DMS79 (cell line): Measurements from ENCODE around the gene NDUFA11.

Experiments used
- DNase-seq: peaks from one replicate; lab custom pipeline; 2025; lab: John Stamatoyannopoulos, UW

Gene NDUFA11

GRCh38 chr19:5932609-5933262, 29.1 kb upstream of the NDUFA11 start:
- DNase-seq, result no peak

- no peak for DNase-seq
These were observed 28.6 kb upstream of the NDUFA11 start for GRCh38 chr19:5932146-5932545.

- DNase-seq, result no peak
These were observed 27.7 kb upstream of the NDUFA11 start for GRCh38 chr19:5931251-5931650.

- DNase-seq, result no peak
These were observed 26.0 kb upstream of the NDUFA11 start for GRCh38 chr19:5929625-5930024.

GRCh38 chr19:5929179-5929578, 25.6 kb upstream of the NDUFA11 start:
- DNase-seq, result no peak

- no peak for DNase-seq
These were observed 23.8 kb upstream of the NDUFA11 start for GRCh38 chr19:5927441-5927821.

GRCh38 chr19:5926641-5927440, 23.3 kb upstream of the NDUFA11 start:
- no peak for DNase-seq

GRCh38 chr19:5925830-5926427, 22.3 kb upstream of the NDUFA11 start:
- DNase-seq, result no peak

GRCh38 chr19:5923356-5923755, 19.8 kb upstream of the NDUFA11 start:
- DNase-seq, result no peak

GRCh38 chr19:5922161-5922545, 18.6 kb upstream of the NDUFA11 start:
- no peak for DNase-seq

GRCh38 chr19:5921516-5922160, 18.0 kb upstream of the NDUFA11 start:
- no peak for DNase-seq

GRCh38 chr19:5918463-5919079, 15.0 kb upstream of the NDUFA11 start:
- DNase-seq, result no peak

- DNase-seq, result no peak
These were observed 14.0 kb upstream of the NDUFA11 start for GRCh38 chr19:5917431-5918107.

- no peak for DNase-seq
These were observed 12.7 kb upstream of the NDUFA11 start for GRCh38 chr19:5916181-5916708.

- no peak for DNase-seq
These were observed 12.2 kb upstream of the NDUFA11 start for GRCh38 chr19:5915782-5916165.

- DNase-seq, result no peak
These were observed 11.6 kb upstream of the NDUFA11 start for GRCh38 chr19:5914946-5915781.

GRCh38 chr19:5914358-5914774, 10.8 kb upstream of the NDUFA11 start:
- DNase-seq, result no peak

GRCh38 chr19:5913739-5914357, 10.3 kb upstream of the NDUFA11 start, which contains the start of gene CAPS:
Gene CAPS, plus strand, starts transcription at chr19:5914254. Its CDS starts 153 bp downstream, at chr19:5914407.
- no peak for DNase-seq

- no peak for DNase-seq
These were observed 7.8 kb upstream of the NDUFA11 start for GRCh38 chr19:5911366-5911765.

- DNase-seq, result no peak
These were observed 7.0 kb upstream of the NDUFA11 start for GRCh38 chr19:5910638-5910907.
